ENCODE results near the gene ITGA5. TPM values are rescaled to one million over a fixed set of nuclear protein-coding genes. Genes with fewer than 3 reads are reported as not detected.

The ITGA5 gene
- total and polyA plus RNA-seq, 5 donors = 49.3 to 141 (median 58.1) TPM

GRCh38 chr12:54407183-54407905, 11.7 kb downstream of the ITGA5 start:
- 24% methylated on average over 5 of the region's 5 CpGs for WGBS
- ATAC-seq (peak in 1 of 2 donors; percentile 2), DNase-seq (peak in 2 of 3 donors; percentile 47 to 64)
- Histone ChIP-seq H3K27ac (ENCODE audit: low read length) (peak overlapping the region; percentile 28), H3K9me3 (ENCODE audit: control insufficient read depth, low read length) (no peaks in the 10 kb centered on the region), H3K4me3 (ENCODE audit: low read length) (no peak overlapping the region), H3K27me3 (ENCODE audit: control insufficient read depth, insufficient read depth) (no peaks in the 10 kb centered on the region), H3K4me1 (ENCODE audit: control insufficient read depth, insufficient read depth, low read length) (peaks cover 18% of the 10 kb centered on the region)
- intact Hi-C loops (cut with DNase I) = no loop called here

GRCh38 chr12:54405573-54405972, 13.5 kb downstream of the ITGA5 start:
- H3K4me3 ChIP-seq (ENCODE audit: low read length) = no peak overlapping the region
- ATAC-seq (no peak), DNase-seq (no peak)
- H3K9me3 ChIP-seq (ENCODE audit: control insufficient read depth, low read length) = no peaks in the 10 kb centered on the region
- intact Hi-C loops (cut with DNase I) = no loop called here
- no peaks in the 10 kb centered on the region for H3K27me3 ChIP-seq (ENCODE audit: control insufficient read depth, insufficient read depth)
- peaks cover 8% of the 10 kb centered on the region for H3K4me1 ChIP-seq (ENCODE audit: control insufficient read depth, insufficient read depth, low read length)
- no peak overlapping the region for H3K27ac ChIP-seq (ENCODE audit: low read length)
- WGBS = 91% methylated on average over 7 of the region's 7 CpGs

- Histone ChIP-seq H3K27me3 (ENCODE audit: control insufficient read depth, insufficient read depth) (no peaks in the 10 kb centered on the region), H3K27ac (ENCODE audit: low read length) (no peak overlapping the region), H3K9me3 (ENCODE audit: control insufficient read depth, low read length) (no peaks in the 10 kb centered on the region), H3K4me3 (ENCODE audit: low read length) (no peak overlapping the region), H3K4me1 (ENCODE audit: control insufficient read depth, insufficient read depth, low read length) (peaks cover 8% of the 10 kb centered on the region)
- DNase-seq = peak in 1 of 3 donors; percentile 44
- no peak for ATAC-seq
- 88% methylated on average over 10 of the region's 10 CpGs for WGBS
- intact Hi-C loops (cut with DNase I) = no loop called here
These were observed 14.0 kb downstream of the ITGA5 start for GRCh38 chr12:54405106-54405505.

GRCh38 chr12:54404061-54405004, 14.7 kb downstream of the ITGA5 start:
- Histone ChIP-seq H3K27ac (ENCODE audit: low read length) (no peak overlapping the region), H3K4me1 (ENCODE audit: control insufficient read depth, insufficient read depth, low read length) (peaks cover 8% of the 10 kb centered on the region), H3K27me3 (ENCODE audit: control insufficient read depth, insufficient read depth) (no peaks in the 10 kb centered on the region), H3K4me3 (ENCODE audit: low read length) (no peak overlapping the region), H3K9me3 (ENCODE audit: control insufficient read depth, low read length) (no peaks in the 10 kb centered on the region)
- ATAC-seq (no peak), DNase-seq (peak in 1 of 3 donors; percentile 51)
- intact Hi-C loops (cut with DNase I) = loop anchor here in 1 of 4 donors (5.0 kb wide), 1 partner anchor 33 kb away; no protein-coding TSS in a partner anchor
- WGBS = 68% methylated on average over 11 of the region's 11 CpGs

- Histone ChIP-seq H3K9me3 (ENCODE audit: control insufficient read depth, low read length) (no peaks in the 10 kb centered on the region), H3K27me3 (ENCODE audit: control insufficient read depth, insufficient read depth) (no peaks in the 10 kb centered on the region), H3K4me3 (ENCODE audit: low read length) (no peak overlapping the region), H3K4me1 (ENCODE audit: control insufficient read depth, insufficient read depth, low read length) (no peaks in the 10 kb centered on the region), H3K27ac (ENCODE audit: low read length) (no peak overlapping the region)
- WGBS = 96% methylated on average over 2 of the region's 2 CpGs
- intact Hi-C loops (cut with DNase I) = loop anchor here in 1 of 4 donors (5.0 kb wide), 1 partner anchor 36 kb away; no protein-coding TSS in a partner anchor
- no peak for ATAC-seq
- peak in 1 of 3 donors; percentile 38 for DNase-seq
These were observed 17.9 kb downstream of the ITGA5 start for GRCh38 chr12:54401119-54401518.

GRCh38 chr12:54398995-54399793, 19.9 kb downstream of the ITGA5 start:
- peak; percentile 82 to 95 (median 94) for DNase-seq
- Histone ChIP-seq H3K4me3 (ENCODE audit: low read length) (no peak overlapping the region), H3K9me3 (ENCODE audit: control insufficient read depth, low read length) (no peaks in the 10 kb centered on the region), H3K27ac (ENCODE audit: low read length) (no peak overlapping the region), H3K27me3 (ENCODE audit: control insufficient read depth, insufficient read depth) (no peaks in the 10 kb centered on the region), H3K4me1 (ENCODE audit: control insufficient read depth, insufficient read depth, low read length) (no peaks in the 10 kb centered on the region)
- intact Hi-C loops (cut with DNase I) = loop anchor here in 3 of 4 donors (1.0 to 5.0 kb wide), 3 partner anchors 38 to 40 kb away; no protein-coding TSS in a partner anchor
- ATAC-seq = peak; percentile 76 to 77
- WGBS = 70% methylated on average over 8 of the region's 8 CpGs

- WGBS = 96% methylated on average over 2 of the region's 2 CpGs
- DNase-seq = no peak
These were observed 20.8 kb downstream of the ITGA5 start for GRCh38 chr12:54398218-54398617.

GRCh38 chr12:54397157-54397556, 21.9 kb downstream of the ITGA5 start:
- H3K27ac ChIP-seq (ENCODE audit: low read length) = no peak overlapping the region
- intact Hi-C loops (cut with DNase I) = loop anchor here in 1 of 4 donors (5.0 kb wide), 1 partner anchor 40 kb away; no protein-coding TSS in a partner anchor
- no peak overlapping the region for H3K4me3 ChIP-seq (ENCODE audit: low read length)
- no peaks in the 10 kb centered on the region for H3K27me3 ChIP-seq (ENCODE audit: control insufficient read depth, insufficient read depth)
- DNase-seq (no peak), ATAC-seq (no peak)
- no peaks in the 10 kb centered on the region for H3K9me3 ChIP-seq (ENCODE audit: control insufficient read depth, low read length)
- no peaks in the 10 kb centered on the region for H3K4me1 ChIP-seq (ENCODE audit: control insufficient read depth, insufficient read depth, low read length)
- WGBS = 88% methylated on average over 1 of the region's 1 CpG

More at GRCh38 chr12:54398218-54398617, 20.8 kb downstream of the ITGA5 start:
- no peak overlapping the region for H3K27ac ChIP-seq (ENCODE audit: low read length)
- no peak for ATAC-seq
- H3K9me3 ChIP-seq (ENCODE audit: control insufficient read depth, low read length) = no peaks in the 10 kb centered on the region
- H3K4me3 ChIP-seq (ENCODE audit: low read length) = no peak overlapping the region
- no peaks in the 10 kb centered on the region for H3K27me3 ChIP-seq (ENCODE audit: control insufficient read depth, insufficient read depth)
- intact Hi-C loops (cut with DNase I) = loop anchor here in 2 of 4 donors (2.0 to 5.0 kb wide), 2 partner anchors 39 to 41 kb away; no protein-coding TSS in a partner anchor
- H3K4me1 ChIP-seq (ENCODE audit: control insufficient read depth, insufficient read depth, low read length) = no peaks in the 10 kb centered on the region

GRCh38 chr12:54395545-54395944, 23.5 kb downstream of the ITGA5 start:
- H3K4me1 ChIP-seq (ENCODE audit: control insufficient read depth, insufficient read depth, low read length) = no peaks in the 10 kb centered on the region
- intact Hi-C loops (cut with DNase I) = loop anchor here in 1 of 4 donors (5.0 kb wide), 1 partner anchor 42 kb away; no protein-coding TSS in a partner anchor
- no peak for ATAC-seq

GRCh38 chr12:54394986-54395385, 24.1 kb downstream of the ITGA5 start:
- no peaks in the 10 kb centered on the region for H3K27me3 ChIP-seq (ENCODE audit: control insufficient read depth, insufficient read depth)
- no peaks in the 10 kb centered on the region for H3K4me1 ChIP-seq (ENCODE audit: control insufficient read depth, insufficient read depth, low read length)
- ATAC-seq = no peak
- H3K4me3 ChIP-seq (ENCODE audit: low read length) = no peak overlapping the region
- no peak for DNase-seq
- H3K9me3 ChIP-seq (ENCODE audit: control insufficient read depth, low read length) = no peaks in the 10 kb centered on the region
- intact Hi-C loops (cut with DNase I) = loop anchor here in 1 of 4 donors (5.0 kb wide), 1 partner anchor 42 kb away; no protein-coding TSS in a partner anchor
- 85% methylated on average over 1 of the region's 1 CpG for WGBS
- no peak overlapping the region for H3K27ac ChIP-seq (ENCODE audit: low read length)

More at GRCh38 chr12:54395545-54395944, 23.5 kb downstream of the ITGA5 start:
- DNase-seq = peak in 1 of 3 donors; percentile 59
- no peak overlapping the region for H3K27ac ChIP-seq (ENCODE audit: low read length)
- no peaks in the 10 kb centered on the region for H3K27me3 ChIP-seq (ENCODE audit: control insufficient read depth, insufficient read depth)
- no peak overlapping the region for H3K4me3 ChIP-seq (ENCODE audit: low read length)
- H3K9me3 ChIP-seq (ENCODE audit: control insufficient read depth, low read length) = no peaks in the 10 kb centered on the region
